Activated naive CD4-positive, alpha-beta T cell treated with anti-CD3 and anti-CD28 coated beads, Interleukin-2, amount 50 U/mL, for 16 hours (primary cell): Measurements from ENCODE around the gene NDUFAF8.

Source experiments
- DNase-seq: peaks from one replicate; pipeline ENCODE4 v3.0.0-alpha.2; 2020

NDUFAF8 gene, protein sequence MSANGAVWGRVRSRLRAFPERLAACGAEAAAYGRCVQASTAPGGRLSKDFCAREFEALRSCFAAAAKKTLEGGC

DNA sequence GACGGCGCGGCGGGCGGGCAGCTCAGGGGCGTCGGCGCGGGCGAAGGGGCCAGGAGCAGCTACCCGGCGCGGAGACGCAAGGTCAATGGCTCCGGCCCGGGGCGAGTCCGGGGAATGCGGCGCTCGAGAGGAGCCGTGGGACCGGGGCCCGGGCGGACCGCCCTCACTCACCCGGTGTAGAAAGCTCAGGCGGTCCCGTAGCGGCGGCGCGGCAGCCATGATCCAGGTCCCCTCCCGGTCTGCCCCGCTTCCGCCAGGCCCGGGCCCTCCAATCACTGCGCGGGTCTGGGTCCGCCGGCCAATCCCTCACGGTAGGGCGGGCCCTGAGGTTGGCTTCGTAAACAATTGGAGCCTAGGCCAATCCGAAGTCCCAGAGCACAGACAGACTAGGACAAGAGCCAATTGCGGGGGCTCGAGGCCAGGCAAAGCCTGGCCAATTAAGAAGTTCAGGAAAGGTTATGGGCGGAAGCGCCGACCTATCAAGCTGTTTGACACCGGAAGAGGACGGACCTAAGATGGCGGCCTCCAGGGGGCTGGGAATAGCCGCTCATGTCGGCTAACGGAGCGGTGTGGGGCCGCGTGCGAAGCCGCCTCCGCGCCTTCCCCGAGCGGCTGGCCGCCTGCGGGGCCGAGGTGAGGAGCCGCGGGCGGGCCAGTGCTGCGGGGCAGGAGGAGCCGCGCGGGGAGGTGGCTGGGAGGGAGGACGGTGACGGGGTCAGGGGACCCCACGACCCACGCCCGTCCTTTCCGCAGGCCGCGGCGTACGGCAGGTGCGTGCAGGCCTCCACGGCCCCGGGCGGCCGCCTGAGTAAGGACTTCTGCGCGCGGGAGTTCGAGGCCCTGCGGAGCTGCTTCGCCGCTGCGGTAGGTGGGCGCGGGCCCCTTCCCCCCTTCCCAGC, at the start of gene NDUFAF8, which contains the start of gene TEPSIN:
Gene NDUFAF8 (plus strand): TSS at position 504 of the 899 bp plus-strand sequence. CDS start 46 bp downstream, at position 550.
Gene TEPSIN (minus strand): TSS at position 241 of the 899 bp plus-strand sequence. CDS start 22 bp downstream, at position 219.
- peak; percentile 96 for DNase-seq

DNA sequence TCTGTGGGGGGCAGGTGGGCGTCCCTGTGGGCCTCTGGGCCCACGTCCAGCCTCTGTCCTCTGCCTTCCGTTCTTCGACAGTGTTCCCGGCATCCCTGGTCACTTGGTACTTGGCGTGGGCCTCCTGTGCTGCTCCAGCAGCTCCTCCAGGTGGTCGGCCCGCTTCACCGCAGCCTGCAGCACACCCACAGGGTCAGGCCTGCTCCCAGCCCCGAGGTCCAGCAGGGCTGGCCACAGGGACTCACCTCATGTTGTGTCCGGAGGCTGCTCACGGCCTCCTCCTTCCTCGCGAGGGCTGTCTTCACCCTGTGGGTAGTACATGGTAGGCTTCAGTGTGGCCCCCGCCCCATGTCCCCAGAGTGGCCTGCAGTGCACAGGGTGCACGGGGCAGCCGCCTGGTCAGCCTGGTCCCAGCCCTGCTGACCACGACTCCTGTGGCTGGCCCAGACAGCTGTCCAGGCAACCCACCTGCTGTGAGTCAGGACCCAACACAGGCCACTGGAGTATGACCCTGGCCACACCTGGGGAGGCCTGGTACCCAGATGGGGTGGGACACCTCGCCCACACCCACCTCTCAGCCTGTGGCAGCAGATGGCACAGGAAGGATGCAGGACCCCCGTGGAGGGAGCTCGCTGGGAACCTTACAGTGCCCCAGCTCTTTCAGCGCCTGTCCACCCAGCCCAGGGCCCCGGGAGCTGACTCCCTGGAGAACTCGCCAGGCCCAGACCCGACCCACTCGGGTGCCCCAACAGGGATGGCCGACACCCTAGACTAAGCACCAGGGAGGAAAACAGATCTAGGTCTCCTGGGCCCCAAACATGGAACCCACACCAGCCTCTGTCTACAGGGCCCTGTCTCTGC, 49.2 kb upstream of the NDUFAF8 start:
- DNase-seq, result no peak

DNA sequence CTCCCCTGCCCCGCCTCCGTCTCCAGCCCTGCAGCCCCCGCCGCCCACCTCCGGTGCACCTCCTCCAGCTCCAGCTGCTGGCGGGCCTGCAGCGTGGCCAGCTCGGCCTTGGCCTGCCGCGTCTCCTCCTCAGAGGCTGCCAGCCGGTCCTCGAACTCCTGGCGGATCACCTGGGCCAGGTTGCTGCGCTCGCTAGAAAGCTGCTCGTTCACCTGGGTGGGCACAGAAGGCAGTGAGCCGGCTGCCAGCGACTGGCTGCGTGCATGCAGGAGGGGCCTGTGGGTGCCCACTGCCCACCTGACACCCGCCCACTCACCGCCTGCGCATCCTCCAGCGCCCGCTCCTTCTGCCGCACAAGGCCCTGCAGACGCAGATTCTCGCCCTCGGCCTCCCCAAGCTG, 48.5 kb upstream of the NDUFAF8 start:
- DNase-seq, result no peak

DNA sequence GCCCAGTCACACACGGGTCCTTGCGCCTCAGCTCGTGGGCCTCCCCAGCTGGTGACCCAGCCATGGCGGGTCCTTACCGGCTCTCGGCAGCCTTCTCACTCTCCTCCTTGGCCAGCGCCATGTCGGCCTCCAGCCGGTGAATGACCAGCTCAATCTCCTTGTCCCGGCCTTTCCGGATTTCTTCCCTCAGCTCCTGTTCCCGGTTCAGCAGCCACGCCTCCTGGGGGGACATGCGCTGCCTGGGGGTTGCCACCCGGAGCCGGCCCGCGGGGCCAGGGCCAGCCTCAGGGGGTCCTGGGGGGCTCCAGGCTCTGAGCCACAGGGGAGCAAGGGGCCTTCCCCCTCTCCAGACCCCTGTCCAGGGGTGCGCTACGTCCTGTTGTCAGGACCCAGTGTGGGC, 48.0 kb upstream of the NDUFAF8 start:
- DNase-seq, result no peak

DNA sequence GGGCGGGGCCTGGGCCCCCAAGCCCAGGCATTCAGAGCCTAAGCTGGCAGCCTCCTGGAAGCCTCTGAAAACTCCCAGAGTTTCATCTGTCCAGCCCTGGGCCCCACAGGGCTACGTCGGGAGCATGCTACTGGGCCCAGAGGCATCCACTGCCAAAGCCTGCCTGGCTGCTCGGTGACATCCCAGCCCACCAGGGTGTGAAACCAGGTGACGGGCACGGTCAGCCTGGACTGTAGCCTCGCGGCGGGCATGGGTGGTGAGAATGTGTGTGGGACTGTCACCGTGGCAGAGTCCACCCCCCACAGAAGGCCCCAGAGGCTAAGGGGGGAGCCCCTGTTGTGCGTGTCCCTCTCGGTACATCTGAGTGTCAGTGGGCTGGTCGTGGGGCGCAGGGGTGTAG, 47.5 kb upstream of the NDUFAF8 start:
- DNase-seq, result no peak

DNA sequence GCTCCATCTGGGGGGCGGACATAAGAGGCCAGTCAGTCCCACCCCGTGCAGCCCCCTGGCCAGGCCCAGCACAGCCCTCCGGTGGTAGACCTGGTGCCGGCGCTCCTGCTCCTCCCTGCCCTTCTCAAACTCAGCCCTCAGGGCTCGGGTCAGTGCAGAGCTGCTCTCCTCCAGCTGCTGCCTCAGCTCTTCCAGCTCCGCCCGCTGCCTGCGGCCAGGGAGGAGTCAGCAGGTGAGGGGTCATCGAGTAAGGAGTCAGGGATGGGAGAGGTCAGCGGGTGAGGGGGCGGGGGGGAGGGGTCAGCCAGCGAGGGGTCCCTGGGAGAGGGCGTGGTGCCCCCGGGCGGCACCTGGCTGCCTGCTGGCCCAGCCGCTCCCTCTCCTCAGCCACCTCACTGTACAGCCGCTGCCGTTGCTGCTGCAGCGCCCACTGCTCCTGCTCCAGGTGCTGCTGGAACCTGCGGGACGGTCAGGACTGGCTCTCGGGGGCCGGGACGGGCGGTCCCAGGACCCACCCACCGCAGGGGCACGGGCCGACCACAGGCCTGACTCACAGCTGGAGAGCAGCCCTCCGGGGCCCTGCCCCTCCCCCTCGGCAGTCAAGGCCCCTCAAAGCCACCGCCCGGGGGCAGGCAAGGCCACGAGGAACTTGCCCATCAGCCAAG, 46.6 kb upstream of the NDUFAF8 start:
- no peak for DNase-seq

DNA sequence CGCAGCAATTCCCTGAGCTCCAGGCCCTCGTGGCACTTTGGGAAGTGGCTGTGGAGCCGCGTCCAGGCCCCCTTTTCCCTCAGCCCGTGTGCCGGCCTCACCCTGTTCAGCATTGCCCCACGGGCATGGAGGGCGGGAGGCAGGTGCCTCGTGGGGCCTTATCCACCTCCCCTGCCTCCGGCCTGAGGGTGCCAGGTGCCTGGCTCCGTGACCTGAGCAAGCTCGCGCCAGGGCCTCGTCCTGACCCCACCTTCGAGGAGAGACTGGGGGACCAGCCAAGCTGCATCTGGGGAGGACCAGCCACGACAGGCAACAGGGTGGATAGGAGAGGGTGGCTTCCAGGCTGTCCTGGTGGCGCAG, 46.1 kb upstream of the NDUFAF8 start:
- no peak for DNase-seq

DNA sequence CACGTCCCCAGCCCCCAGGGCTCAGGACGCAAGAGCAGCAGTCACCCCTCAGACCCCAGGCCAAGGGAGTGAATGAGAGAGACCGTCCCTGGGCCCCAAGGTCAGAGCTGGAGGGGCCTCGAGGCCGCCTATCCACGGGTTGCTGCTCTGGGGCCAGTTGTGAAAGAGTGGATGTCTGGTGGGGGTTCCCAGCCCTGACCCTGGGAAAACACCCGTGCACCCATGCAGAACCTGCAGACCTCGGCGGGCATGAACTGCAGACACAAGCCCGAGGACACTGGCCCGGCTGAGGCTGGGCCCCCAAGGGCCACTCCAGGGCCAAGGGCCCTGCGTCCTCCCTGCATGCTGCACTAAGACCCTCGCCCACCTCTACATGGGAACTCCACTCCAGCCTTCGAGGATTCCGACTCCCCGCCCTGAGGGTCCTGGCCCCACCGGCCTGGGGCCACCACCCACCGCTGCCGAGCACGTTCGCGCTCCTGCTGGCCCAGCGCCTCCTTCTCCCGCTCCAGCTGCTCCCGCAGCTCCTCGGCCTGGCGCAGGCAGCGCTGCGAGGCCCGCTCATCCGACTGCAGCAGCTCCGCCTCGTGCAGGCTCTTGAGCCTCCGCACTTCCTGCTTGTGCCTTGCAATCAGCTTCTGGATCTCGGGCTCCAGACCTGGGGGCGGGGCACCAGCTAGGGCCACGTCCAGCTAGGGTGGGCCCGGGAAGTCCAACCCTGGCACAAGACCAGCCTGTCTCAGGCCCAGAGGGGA, 45.5 kb upstream of the NDUFAF8 start:
- DNase-seq, result no peak

DNA sequence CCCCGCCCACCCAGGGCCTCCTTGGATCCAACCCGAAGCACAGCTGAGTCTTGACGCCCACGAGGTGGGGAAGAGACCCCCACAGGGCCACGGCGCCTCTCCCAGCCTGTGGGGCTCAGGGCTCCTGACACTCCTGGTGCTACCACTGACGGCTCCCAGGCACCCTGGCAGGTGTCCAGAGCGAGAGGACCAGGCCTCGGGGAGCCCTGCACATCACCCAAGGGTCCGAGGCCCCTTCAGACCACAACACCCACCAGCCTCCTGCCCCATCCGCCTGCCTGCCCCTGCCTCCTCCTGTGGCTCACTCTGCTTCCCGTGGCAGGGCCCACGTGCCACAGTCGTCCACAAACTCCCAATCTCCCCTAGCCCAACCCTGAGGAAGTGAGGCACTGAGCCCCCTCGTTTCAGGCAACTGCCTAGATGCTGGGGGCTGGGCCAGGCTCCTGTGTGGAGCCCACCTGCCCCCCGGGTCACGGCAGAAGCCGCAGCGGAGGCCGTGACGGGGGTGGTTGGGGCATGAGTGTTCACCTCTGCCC, 44.8 kb upstream of the NDUFAF8 start:
- DNase-seq, result no peak

DNA sequence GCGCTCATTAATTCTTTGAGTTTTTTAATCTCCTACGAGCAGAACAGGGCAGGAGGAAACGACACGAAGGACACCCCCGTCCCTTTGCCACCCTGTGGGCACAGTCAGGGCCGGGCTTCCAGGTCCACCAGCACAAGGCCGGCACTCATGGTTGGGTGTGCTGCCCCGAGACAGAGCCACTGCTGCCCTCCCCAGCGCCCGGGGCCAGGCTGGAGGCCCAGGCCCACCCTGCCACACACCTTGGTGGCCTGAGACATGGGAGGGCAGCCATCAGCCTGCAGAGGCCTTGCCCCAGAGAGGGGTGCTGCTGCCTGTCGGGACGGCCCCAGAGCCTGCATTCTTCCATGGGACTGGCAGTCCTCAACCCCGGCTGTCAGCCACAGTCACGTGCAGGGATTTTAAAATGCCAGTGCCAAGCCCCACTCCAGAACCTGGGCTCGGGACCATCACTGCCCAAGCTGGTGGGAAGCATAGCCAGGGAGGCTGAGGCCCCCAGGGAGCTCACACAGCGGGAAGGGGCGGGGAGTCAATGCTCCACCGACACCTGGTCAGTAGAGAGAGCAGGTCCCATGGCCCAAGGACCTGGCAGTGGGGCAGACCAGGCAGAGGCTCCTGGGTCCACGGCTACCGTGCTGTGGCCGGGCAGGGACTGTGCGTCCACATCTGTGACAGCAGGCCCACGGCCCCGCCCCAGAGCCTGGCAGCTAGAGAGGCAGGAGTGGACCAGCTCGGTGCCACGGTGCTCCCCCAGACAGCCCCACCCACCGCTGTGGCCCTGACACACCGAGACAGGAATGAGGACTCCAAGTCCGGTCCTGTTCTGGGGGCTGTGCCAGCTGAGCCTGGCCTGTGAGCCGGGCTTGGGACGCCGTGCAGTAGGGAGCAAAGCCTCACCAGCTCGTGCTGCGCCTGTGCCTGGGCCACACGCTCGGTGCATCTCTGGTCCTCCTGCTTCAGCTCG, 43.9 kb upstream of the NDUFAF8 start:
- no peak for DNase-seq

DNA sequence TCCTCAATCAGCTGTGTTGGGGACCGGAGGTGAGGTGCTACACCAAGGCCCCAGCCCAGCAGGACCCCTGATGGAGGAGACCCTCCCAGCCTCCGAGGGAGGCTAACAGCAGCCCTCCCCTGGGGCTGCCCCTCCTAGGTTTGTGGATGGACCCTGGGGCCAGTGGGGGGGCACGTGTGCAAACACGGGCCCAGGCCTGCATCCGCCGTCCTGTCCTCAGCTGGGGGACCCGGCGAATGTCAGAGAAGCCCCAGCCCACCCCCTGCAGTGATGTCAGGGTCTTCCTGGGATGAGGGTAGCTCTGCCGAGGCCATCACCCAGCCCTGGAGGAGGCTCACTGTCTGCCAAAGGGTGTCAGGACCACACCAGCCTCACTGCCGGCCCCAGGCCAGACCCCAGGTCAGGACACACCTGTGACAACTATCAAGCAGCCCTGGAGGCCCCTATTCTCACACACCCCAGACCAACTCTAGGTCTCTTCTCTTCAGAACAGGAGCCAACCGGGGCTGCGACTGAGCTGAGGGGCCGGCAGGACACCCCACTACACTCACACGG, 43.1 kb upstream of the NDUFAF8 start:
- no peak for DNase-seq

DNA sequence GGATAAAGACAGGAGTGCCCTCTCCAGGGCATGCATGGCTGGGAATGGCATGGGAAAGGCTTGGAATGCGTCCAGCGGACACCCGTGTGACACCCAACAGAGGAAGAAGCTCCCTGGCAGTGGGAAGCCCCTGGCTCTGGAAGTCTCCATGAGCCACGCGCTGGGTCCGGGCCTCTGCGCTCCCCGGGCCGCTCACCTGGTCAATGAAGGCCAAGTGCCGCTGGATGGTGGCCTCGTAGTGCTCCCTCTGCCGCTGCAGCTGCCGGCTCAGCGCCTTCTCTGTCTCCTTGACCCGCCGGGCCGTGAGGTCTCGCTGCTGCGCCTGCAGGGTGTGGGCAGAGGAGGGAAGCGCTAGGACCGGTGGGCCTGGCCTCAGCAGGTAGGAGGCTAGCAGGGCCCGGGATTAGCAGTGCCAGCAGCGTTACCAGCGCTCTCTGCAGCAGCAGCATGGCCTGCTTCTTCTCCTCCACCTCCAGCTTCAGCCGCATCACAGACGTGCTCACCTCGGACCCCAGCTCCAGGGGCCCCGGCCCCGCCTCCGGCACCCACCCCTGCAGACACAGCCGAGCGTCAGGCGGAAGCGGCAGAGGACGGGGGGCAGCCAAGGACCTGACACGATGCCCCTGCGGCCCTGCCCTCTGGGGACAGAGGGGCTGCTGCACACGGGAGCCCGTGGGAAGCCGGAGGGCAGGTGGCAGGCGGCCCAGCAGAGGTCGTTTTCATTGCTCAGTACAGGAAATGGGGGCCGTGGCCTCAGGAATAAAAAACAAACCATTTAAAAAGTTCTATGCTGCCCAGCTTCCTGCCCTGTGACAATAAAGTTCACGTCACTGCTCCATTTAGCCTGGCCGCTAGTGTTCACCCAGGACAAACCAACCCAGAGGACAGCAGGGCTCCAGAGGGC, 42.4 kb upstream of the NDUFAF8 start:
- no peak for DNase-seq

DNA sequence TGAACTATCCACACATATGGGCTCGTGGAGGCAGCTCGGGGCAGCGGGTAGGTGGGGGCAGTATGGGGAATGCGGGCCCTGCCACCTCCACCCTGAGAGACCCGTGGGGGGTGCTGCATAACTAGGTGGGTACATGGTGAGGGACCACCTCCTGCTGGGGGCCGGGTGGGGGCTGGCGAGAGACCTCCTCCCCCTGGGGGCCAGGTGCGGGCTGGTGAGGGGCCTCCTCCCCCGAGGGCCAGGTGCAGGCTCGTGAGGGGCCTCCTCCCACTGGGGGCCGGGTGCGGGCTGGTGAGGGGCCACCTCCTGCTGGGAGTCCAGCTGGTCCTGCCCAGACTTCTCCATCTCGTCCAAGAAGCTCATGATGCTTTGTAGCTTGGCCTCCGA, 41.7 kb upstream of the NDUFAF8 start:
- no peak for DNase-seq

DNA sequence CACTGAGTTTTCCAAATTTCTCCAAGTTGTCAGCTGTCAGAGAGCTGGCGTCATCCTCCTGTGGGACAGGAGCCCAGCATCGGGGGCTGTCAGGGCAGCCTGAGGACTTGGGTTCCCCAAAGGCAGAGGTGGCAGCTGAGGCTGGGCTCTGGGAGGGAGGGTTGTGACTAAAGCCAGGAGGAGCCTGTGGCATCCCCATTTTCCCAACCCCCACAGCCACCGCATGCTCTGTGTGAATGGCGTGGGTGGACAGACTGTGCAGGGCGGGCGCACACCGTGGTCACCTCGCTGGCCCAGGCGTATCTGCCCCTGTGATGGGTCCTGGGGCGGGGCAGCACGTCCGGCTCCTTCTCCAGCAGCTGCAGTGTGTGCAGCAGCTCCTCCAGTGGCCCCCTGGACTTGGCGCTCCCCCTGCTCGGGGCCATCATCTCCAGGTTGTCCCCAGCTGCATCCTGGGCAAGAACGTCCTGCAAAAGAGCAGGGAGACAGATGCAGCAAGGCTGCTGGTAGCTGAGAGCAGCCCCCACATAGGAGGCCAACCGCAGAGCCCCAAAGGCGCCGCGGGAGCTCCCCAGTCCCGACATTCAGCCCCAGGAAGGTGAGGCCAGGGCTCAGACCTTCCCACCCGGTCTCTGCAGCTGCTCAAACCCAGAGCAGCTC, 41.2 kb upstream of the NDUFAF8 start:
- DNase-seq, result no peak

DNA sequence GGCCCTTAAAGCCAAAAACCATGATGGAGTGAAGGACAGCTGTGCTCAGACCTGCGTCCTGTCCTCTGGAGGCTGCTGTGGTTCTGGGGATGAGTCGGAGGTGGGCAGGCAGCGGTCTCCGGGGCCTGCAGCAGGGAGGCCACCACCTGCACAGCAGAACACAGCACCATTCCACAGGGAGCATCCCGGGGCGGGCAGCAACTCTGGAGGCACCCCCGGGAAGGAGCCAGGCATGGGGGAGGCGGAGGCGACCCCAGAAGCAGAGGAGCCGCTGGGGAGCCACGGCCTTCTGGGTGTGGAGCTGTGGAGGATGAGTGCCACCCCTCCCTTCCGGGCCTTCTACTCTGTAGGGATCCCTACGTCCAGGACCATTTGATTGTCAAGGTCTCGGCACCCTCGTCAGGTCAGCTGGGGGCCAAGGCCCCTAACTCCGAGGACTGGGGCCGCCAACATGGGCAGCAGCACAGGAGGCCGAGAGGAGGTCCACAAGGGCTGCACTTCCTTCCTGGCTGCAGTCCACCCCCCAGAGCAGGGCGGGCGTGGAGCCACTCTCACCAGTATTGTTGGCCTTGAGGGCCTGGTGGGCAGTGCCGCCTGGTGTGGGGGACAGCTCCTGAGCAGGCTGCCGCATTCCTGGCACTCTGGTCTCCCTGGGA, 40.2 kb upstream of the NDUFAF8 start:
- DNase-seq, result no peak

DNA sequence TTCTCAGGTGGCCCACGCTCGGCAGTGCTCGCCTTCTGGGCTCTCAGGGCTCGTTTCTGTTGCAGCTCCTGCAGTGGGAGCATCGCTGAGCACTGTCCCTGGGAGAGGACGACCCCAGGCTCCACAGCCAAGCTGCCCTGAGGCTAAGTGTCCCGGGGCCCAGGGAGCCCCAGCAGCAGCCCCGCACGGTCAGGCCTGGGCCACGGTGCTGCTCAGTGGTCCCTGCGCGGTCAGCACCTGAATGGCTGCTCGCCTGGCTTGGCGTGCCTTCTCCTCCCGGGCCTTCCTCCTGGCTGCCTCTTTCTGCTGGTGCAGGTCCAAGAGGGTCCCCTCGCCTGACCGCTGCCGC, 39.7 kb upstream of the NDUFAF8 start:
- no peak for DNase-seq

DNA sequence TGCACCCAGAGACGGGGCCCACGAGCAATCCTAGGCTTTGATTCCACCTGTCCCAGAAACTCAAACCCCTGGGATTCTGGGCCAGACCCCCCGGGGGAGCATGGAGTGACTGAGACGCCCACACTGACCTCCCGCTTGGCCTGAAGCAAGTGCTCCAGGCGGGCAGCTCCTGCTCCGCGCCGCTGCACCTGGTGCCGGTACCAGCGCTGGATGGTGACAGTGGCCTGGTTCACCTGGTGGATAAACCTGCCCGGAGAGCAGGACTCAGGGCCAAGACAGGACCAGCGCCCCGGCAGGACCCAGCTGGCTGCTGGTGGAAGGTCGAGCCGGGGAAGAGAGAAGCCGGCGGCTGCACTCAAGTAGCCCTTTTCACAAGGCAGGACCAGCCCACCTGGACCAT, 38.9 kb upstream of the NDUFAF8 start:
- DNase-seq, result no peak
